ENCODE data around the gene TARS2. TPM values are rescaled to one million over a fixed set of nuclear protein-coding genes. Genes with fewer than 3 reads are reported as not detected.

TARS2 gene
- total and polyA plus RNA-seq, 2 of the 4 experiments (the other 2 are of a cell fraction) = 10.9 to 21.8 TPM

DNA sequence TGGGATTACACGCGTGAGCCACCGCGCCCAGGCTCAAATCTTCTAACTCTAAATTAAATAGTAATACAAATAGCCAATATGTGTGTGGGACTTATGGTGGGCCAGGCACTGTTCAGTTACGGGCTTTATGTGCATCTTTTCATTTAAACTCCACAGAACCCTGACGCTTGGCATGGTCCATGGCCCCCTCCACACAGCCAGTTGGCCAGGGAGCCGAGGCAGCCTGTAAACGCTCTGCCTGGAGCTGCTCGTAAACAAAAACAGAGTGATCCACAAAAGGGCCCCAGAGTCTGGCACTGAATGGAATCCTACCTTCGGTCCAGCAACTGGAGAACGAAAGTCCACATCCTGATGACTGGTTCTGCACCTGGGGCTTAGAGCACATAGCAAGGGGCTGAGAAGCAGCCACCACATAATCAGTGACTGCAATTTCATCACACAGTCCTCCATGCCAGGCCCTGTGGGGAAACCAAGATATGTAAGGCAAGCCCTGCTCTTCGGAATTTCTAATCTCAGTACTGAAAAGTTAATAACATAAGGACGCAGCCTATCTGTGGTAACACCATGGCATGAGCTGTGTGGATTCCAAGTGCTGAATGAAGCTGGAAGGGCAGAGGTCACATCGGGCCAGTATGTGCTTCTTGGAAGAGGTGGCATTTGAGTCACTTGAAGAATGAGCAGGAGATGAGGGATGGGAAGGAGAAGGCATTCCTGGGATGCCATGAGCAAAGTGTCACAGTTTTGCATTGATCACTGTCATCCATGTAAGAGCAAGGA, 48.5 kb downstream of the TARS2 start:
- BruUV-seq (replicated peaks) = no TSS peak
- Histone ChIP-seq H3K9me3 (ENCODE audit: control insufficient read depth, insufficient read depth, low read length) (no peaks in the 10 kb centered on the region), H3K18ac (ENCODE audit: low read depth, low read length) (peak overlapping the region; percentile 13; the same call in 1 of the 2 replicates), H3K9ac (ENCODE audit: low read depth, low read length) (no peak overlapping the region), H3K4me1 (ENCODE audit: control insufficient read depth, insufficient read depth, low read length) (peaks cover 30% of the 10 kb centered on the region), H4K5ac (ENCODE audit: low read depth, low read length) (no peak overlapping the region), H2AFZ (replicated peaks; ENCODE audit: low read length, poor library complexity) (peak overlapping the region; percentile 71), H4K20me1 (ENCODE audit: insufficient read depth, low read length) (no peaks in the 10 kb centered on the region), H3K14ac (replicated peaks; ENCODE audit: low read depth, low read length) (peak overlapping the region; percentile 8), H3K4ac (ENCODE audit: low read depth, low read length) (peak overlapping the region; percentile 79), H3K36me3 (ENCODE audit: control insufficient read depth, insufficient read depth, low read length) (no peaks in the 10 kb centered on the region), H3K9me1 (ENCODE audit: insufficient read depth, low read length) (peaks cover 23% of the 10 kb centered on the region), H2BK120ac (ENCODE audit: low read depth, low read length) (peak overlapping the region; percentile 54), H4K91ac (ENCODE audit: insufficient read depth, low read depth, low read length) (peak overlapping the region; percentile 50), H2AK5ac (ENCODE audit: low read depth, low read length) (peak overlapping the region; percentile 96; the same call in 1 of the 2 replicates), H3K56ac (ENCODE audit: extremely low read depth, insufficient read depth, low read length) (peak overlapping the region; percentile 27; the same call in 1 of the 2 replicates), H2BK15ac (ENCODE audit: low read depth, low read length) (peak overlapping the region; percentile 96; the same call in 1 of the 3 replicates), H3K27me3 (ENCODE audit: control insufficient read depth, insufficient read depth, low read length) (no peaks in the 10 kb centered on the region), H3K4me3 (ENCODE audit: insufficient read depth, low read depth, low read length) (no peak overlapping the region), H3K27ac (ENCODE audit: insufficient read depth, low read length) (peak overlapping the region; percentile 38), H3K23ac (ENCODE audit: low read depth, low read length) (peak overlapping the region; percentile 13; the same call in 1 of the 2 replicates), H2BK5ac (ENCODE audit: low read depth, low read length, poor library complexity, severe bottlenecking) (peak overlapping the region; percentile 96), H4K8ac (ENCODE audit: low read depth in 2 of 2, low read length in 2 of 2) (peak overlapping the region; percentile 1 to 96; a peak in 2 of 4 replicates), H3K79me1 (ENCODE audit: low read depth in 1 of 2, low read length in 2 of 2) (0 out of 4 replicates have a peak, but pooled peaks cover 0 to 4% of the 10 kb centered on the region in 2 experiments), H2BK20ac (ENCODE audit: low read depth, low read length) (peak overlapping the region; percentile 20), H3K4me2 (ENCODE audit: low read depth, low read length) (no peak overlapping the region), H2AK9ac (replicated peaks; ENCODE audit: low read depth, low read length, poor library complexity) (peak overlapping the region; percentile 7)
- DNase-seq (peak; percentile 60), ATAC-seq (ENCODE audit: low read depth) (peak; percentile 33)
- ChIA-PET CTCF (interaction anchor here (2.7 kb wide), 1 partner anchor 19 kb away, joined by 13 read pairs; the partner anchor contains the start of gene FALEC), POLR2A (ENCODE audit: unreplicated experiment) (interaction anchor here (1.0 kb wide), 1 partner anchor 11 kb away, joined by 7 read pairs; no protein-coding TSS in a partner anchor)
- in situ Hi-C loops (cut with MboI; ENCODE audit: low sequenced_read_pairs) = no loop called here
- peak; percentile 44; the same call in 1 of the 2 replicates for TF ChIP-seq CEBPB (IDR thresholded peaks at IDR 0.05; ENCODE audit: low read depth, low read length)
- 0 out of 2 replicates have a peak, but pooled peaks have one; percentile 9 for TF ChIP-seq BHLHE40 (IDR thresholded peaks at IDR 0.05; ENCODE audit: low read depth, low read length)
- TF ChIP-seq NFE2L2 (IDR thresholded peaks at IDR 0.05; ENCODE audit: low read depth, low read length) = no peak
- no peak for TF ChIP-seq RAD21 (IDR thresholded peaks at IDR 0.05; ENCODE audit: low read length)
- no peak for TF ChIP-seq MAFK (IDR thresholded peaks at IDR 0.05; ENCODE audit: low read depth, low read length)
- dilution Hi-C loops (cut with HindIII; ENCODE audit: low sequenced_read_pairs, unreplicated experiment) = no loop called here
- 54% methylated on average over 3 of the region's 14 CpGs; no CpG with 5 or more reads in 1 of the 2 experiments for WGBS, 2 experiments (ENCODE audit: extremely low coverage in 2 of 2, insufficient read length in 1 of 2)
- intact Hi-C loops (cut with micrococcal nuclease) = loop anchor here (10.0 kb wide), 1 partner anchor 171 kb away; the partner anchor contains the start of gene RPRD2

All from IMR-90 (cell line).